ENCODE results near the gene SBF2. TPM values are rescaled to one million over a fixed set of nuclear protein-coding genes. Genes with fewer than 3 reads are reported as not detected.

The SBF2 gene
- total and polyA plus RNA-seq, 2 of the 13 experiments (the other 11 are each of a cell fraction or from before 2014, with no cell fraction given) = 24.0 to 45.8 TPM

DNA sequence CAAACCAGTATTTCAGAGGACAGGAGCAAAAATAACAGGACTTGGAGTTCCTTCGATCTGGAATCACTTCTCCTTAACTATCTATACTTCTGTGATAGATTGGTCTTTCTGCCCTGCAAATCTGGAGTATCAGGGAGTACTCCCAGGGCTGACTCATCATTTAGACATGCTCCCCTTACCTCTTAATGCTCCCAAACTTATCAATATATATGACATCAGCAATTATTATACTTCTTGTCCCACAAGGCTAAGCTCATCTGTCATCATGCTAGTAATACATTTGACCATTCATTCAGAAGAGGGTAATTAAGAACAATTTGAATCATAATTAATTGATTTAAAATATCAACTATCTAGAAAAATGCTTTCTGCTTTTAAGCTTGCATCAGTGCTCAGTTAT is 466.3 kb downstream of the SBF2 start:
- Histone ChIP-seq H4K20me1 (ENCODE audit: insufficient read depth, low read length) (no peaks in the 10 kb centered on the region), H3K9ac (ENCODE audit: insufficient read depth, low read depth, low read length) (no peak overlapping the region), H3K27me3 (ENCODE audit: control insufficient read depth in 1 of 2, insufficient read depth in 2 of 2, low read length in 2 of 2) (no peaks in the 10 kb centered on the region), H3K4me3 (replicated peaks in 1 of 3; ENCODE audit: insufficient read depth in 1 of 3, low read depth in 2 of 3, low read length in 3 of 3) (no peak overlapping the region), H3K9me3 (ENCODE audit: low read length) (no peaks in the 10 kb centered on the region), H3K27ac (ENCODE audit: extremely low read length, insufficient read depth, low read length) (no peak overlapping the region), H3K79me2 (ENCODE audit: insufficient read depth, low read length) (no peaks in the 10 kb centered on the region), H2AFZ (ENCODE audit: low read length) (no peak overlapping the region), H3K36me3 (replicated peaks in 1 of 2; ENCODE audit: control insufficient read depth in 1 of 2, insufficient read depth in 2 of 2, low read length in 2 of 2) (no peaks in the 10 kb centered on the region), H3K4me2 (ENCODE audit: low read depth, low read length) (no peak overlapping the region), H3K4me1 (ENCODE audit: insufficient read depth, low read length) (peaks cover 9% of the 10 kb centered on the region)
- ChIA-PET POLR2A (no interaction called here), CTCF (ENCODE audit: low intra/inter-chr PET ratio, low total read pairs) (no interaction called here)
- ATAC-seq = no peak
- TF ChIP-seq SMAD9 (CRISPR knock-in tag; IDR thresholded peaks at IDR 0.05) (no peak), CEBPB (IDR thresholded peaks at IDR 0.05; ENCODE audit: borderline replicate concordance, low read depth, low read length) (no peak), MAFF (IDR thresholded peaks at IDR 0.05; ENCODE audit: low read depth, low read length) (peak; percentile 72), CREB1 (IDR thresholded peaks at IDR 0.05) (0 out of 2 replicates have a peak, but pooled peaks have one; percentile 16), CREB1 (CRISPR knock-in tag; IDR thresholded peaks at IDR 0.05) (no peak), HDAC1 (CRISPR knock-in tag; IDR thresholded peaks at IDR 0.05) (no peak), MAFK (conservative IDR thresholded peaks at IDR 0.05 in 1 of 2, IDR thresholded peaks at IDR 0.05 in 1 of 2; ENCODE audit: low read length in 2 of 2) (peak; percentile 77 to 78), SYNCRIP (IDR thresholded peaks at IDR 0.05; ENCODE audit: insufficient read depth, low read depth, low read length) (no peak)
- no peak for DNase-seq (ENCODE audit: low spot score)
- FAIRE-seq = no peak
- in situ Hi-C loops (cut with HindIII; ENCODE audit: extremely low pct_ligation_motif_present, low pct_unique_long_range_greater_than_20kb) = no loop called here
- WGBS (ENCODE audit: low lambda C conversion rate) = 95% methylated on average over 1 of the region's 1 CpG
- no TSS peak for BruUV-seq (replicated peaks)
- intact Hi-C loops (cut with micrococcal nuclease; ENCODE audit: unreplicated experiment) = no loop called here

DNA sequence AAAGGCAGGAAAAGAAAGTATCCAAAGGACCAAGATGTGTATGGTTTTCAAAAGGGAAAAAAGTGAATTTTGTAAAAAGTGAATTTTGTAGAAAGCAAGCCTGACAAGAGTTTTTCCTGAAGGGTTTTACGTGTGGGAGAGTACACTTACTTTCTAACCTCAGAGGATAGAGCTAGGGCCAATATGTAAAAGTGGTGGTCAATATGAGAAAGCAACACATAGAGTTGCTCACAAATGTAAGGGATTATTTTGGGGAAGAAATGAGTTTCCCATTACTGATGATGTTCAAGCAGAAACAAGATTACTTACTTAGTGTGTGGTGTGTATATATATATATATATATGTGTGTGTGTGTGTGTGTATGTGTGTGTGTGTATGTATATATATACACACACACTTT is 467.6 kb downstream of the SBF2 start:
- intact Hi-C loops (cut with micrococcal nuclease; ENCODE audit: unreplicated experiment) = no loop called here
- CTCF ChIA-PET (ENCODE audit: low intra/inter-chr PET ratio, low total read pairs) = no interaction called here
- 95% methylated on average over 1 of the region's 1 CpG for WGBS (ENCODE audit: low lambda C conversion rate)
- TF ChIP-seq, protein P1, sequence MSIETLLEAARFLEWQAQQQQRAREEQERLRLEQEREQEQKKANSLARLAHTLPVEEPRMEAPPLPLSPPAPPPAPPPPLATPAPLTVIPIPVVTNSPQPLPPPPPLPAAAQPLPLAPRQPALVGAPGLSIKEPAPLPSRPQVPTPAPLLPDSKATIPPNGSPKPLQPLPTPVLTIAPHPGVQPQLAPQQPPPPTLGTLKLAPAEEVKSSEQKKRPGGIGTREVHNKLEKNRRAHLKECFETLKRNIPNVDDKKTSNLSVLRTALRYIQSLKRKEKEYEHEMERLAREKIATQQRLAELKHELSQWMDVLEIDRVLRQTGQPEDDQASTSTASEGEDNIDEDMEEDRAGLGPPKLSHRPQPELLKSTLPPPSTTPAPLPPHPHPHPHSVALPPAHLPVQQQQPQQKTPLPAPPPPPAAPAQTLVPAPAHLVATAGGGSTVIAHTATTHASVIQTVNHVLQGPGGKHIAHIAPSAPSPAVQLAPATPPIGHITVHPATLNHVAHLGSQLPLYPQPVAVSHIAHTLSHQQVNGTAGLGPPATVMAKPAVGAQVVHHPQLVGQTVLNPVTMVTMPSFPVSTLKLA (IDR thresholded peaks at IDR 0.05) = no peak
- TF ChIP-seq ZSCAN25 (CRISPR knock-in tag; IDR thresholded peaks at IDR 0.05) (no peak), ASH2L (IDR thresholded peaks at IDR 0.05; ENCODE audit: insufficient read length, low read depth, low read length) (no peak), KDM1A (CRISPR knock-in tag; IDR thresholded peaks at IDR 0.05) (no peak), ZFP41 (CRISPR knock-in tag; IDR thresholded peaks at IDR 0.05; ENCODE audit: borderline replicate concordance) (no peak), ZNF180 (CRISPR knock-in tag; IDR thresholded peaks at IDR 0.05; ENCODE audit: borderline replicate concordance, low read depth) (no peak), MXI1 (IDR thresholded peaks at IDR 0.05; ENCODE audit: borderline replicate concordance, low read depth, low read length) (no peak), RFX1 (IDR thresholded peaks at IDR 0.05) (no peak), SSRP1 (CRISPR knock-in tag; IDR thresholded peaks at IDR 0.05) (no peak), ZFP37 (CRISPR knock-in tag; IDR thresholded peaks at IDR 0.05; ENCODE audit: borderline replicate concordance) (no peak), ZNF619 (CRISPR knock-in tag; IDR thresholded peaks at IDR 0.05) (no peak), TRIM24 (CRISPR knock-in tag; IDR thresholded peaks at IDR 0.05) (no peak), BRCA1 (CRISPR knock-in tag; IDR thresholded peaks at IDR 0.05) (no peak)
- TF ChIP-seq, protein P2, sequence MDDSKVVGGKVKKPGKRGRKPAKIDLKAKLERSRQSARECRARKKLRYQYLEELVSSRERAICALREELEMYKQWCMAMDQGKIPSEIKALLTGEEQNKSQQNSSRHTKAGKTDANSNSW (CRISPR knock-in tag; IDR thresholded peaks at IDR 0.05; ENCODE audit: borderline replicate concordance) = no peak

More for the DNA sequence above, 467.6 kb downstream of the SBF2 start:
- in situ Hi-C loops (cut with HindIII; ENCODE audit: extremely low pct_ligation_motif_present, low pct_unique_long_range_greater_than_20kb) = no loop called here
- Histone ChIP-seq H3K9me3 (ENCODE audit: low read length) (no peaks in the 10 kb centered on the region), H3K9ac (ENCODE audit: insufficient read depth, low read depth, low read length) (no peak overlapping the region), H3K4me1 (ENCODE audit: insufficient read depth, low read length) (peaks cover 10% of the 10 kb centered on the region), H3K79me2 (ENCODE audit: insufficient read depth, low read length) (no peaks in the 10 kb centered on the region), H3K36me3 (replicated peaks in 1 of 2; ENCODE audit: control insufficient read depth in 1 of 2, insufficient read depth in 2 of 2, low read length in 2 of 2) (no peaks in the 10 kb centered on the region), H3K4me3 (replicated peaks in 1 of 3; ENCODE audit: insufficient read depth in 1 of 3, low read depth in 2 of 3, low read length in 3 of 3) (no peak overlapping the region), H3K4me2 (ENCODE audit: low read depth, low read length) (no peak overlapping the region), H4K20me1 (ENCODE audit: insufficient read depth, low read length) (no peaks in the 10 kb centered on the region), H2AFZ (ENCODE audit: low read length) (no peak overlapping the region), H3K27ac (ENCODE audit: extremely low read length, insufficient read depth, low read length) (no peak overlapping the region), H3K27me3 (ENCODE audit: control insufficient read depth in 1 of 2, insufficient read depth in 2 of 2, low read length in 2 of 2) (no peaks in the 10 kb centered on the region)
- no peak for FAIRE-seq
- POLR2A ChIA-PET = no interaction called here
- DNase-seq (ENCODE audit: low spot score) = no peak
- no TSS peak for BruUV-seq (replicated peaks)
- ATAC-seq = no peak
